HG02678 (cell line): ENCODE measurements around the gene LILRB5.
A peak's percentile ranks its signal among the peaks of the same experiment; 100 is the strongest.
"Not testable (repeated sequence)": the region's sequence is repeated elsewhere in the genome, so short reads cannot be mapped to it uniquely, and the experiment has no call there.

ENCODE experiments used
- ATAC-seq: cut with Tn5 transposase; IDR thresholded peaks from one replicate; pipeline ENCODE4 v1.9.1; 2021; ENCODE audit warnings: mild to moderate bottlenecking, moderate library complexity; ENCODE audit not compliant: unreplicated experiment

Gene LILRB5

DNA sequence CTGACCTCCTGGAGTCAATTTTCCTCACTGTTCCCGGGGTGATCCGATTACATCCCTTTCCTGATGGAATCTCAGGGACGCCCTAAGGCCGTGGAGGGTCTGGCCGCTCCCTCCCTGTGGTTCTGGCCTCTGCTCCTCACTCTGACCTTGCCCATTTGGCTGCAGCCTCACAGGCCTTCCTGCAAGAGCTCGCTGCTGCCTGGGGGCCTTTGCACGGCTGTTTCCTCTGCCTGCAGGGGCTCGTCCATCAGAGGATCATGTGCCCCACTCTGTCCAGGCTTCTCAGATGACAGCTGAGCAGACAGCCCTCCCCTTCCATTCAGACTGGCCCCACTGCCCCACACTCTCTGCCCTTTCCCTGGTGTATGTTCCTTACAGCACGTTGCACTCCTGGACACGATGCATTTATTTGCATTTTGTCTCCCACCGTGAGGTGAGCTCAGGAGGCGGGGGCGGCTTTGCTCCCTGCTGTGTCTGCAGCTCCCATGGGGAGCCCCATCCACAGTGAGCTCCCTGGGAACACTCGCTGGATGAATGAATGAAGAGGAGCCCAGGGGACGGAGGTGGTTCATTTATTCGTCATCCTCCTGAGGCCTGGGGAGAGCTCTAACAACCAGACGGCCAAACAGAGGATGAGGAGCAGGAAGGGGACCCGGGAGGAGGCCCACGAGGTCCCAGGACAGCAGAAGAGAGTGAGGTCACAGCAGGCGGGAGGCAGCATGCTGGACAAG, 39.4 kb downstream of the LILRB5 start:
- ATAC-seq = not testable (repeated sequence)

DNA sequence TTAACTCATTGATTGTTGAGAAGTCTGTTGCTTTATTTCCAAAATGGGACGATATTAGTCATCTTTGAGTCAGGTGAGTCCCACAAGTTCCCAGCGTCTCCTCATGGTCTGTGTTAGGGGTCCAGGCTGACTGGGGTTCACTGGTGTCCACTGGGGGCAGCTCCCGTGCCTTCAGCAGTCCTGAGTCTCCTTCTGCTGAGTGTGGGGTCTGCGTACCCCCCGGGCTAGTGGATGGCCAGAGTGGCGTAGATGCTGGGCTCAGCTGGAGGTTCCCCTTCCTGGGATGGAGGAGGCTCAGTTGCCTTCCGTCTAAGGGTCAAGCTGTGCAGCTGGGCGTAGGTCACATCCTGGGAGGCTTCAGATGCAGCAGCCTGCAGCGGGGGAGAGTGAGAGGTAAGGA, 40.2 kb downstream of the LILRB5 start:
- ATAC-seq = no peak

DNA sequence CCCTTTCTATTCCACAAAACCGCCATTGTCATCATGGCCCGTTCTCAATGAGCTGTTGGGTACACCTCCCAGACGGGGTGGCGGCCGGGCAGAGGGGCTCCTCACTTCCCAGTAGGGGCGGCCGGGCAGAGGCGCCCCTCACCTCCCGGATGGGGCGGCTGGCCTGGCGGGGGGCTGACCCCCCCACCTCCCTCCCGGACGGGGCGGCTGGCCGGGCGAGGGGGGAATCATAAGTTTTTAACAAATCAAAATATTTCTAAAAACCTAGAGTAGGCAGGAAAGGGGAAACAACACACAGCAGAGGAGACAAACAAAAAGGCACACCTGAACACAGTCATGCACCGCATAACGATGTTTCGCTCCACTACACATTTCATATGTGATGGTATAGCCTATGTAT, 42.3 kb downstream of the LILRB5 start:
- not testable (repeated sequence) for ATAC-seq

DNA sequence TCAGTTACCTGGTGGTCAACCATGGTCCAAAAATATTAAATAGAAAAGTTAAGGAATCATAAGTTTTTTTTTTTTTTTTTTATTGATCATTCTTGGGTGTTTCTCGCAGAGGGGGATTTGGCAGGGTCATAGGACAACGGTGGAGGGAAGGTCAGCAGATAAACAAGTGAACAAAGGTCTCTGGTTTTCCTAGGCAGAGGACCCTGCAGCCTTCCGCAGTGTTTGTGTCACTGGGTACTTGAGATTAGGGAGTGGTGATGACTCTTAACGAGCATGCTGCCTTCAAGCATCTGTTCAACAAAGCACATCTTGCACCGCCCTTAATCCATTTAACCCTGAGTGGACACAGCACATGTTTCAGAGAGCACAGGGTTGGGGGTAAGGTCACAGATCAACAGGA, 42.9 kb downstream of the LILRB5 start:
- not testable (repeated sequence) for ATAC-seq

DNA sequence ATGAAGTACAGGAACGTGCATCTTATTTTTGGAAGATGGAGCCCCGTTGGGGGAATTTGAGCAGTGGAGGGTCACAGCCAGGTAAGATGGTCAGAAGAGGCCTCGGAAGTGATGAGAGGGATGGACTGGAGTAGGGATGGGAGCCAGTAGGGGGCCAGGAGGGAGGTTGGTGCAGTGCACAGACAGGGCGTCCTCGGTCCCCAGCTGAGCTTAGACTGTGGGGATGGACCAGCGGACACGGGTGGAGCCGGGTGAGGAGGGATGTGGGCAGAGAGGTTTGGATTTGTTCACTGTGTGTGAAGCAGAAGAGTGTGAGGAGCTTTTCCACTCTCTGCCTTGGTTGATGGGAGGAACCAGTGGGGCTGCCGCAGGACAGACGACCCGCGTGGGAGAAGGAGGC, 45.8 kb downstream of the LILRB5 start:
- no peak for ATAC-seq

DNA sequence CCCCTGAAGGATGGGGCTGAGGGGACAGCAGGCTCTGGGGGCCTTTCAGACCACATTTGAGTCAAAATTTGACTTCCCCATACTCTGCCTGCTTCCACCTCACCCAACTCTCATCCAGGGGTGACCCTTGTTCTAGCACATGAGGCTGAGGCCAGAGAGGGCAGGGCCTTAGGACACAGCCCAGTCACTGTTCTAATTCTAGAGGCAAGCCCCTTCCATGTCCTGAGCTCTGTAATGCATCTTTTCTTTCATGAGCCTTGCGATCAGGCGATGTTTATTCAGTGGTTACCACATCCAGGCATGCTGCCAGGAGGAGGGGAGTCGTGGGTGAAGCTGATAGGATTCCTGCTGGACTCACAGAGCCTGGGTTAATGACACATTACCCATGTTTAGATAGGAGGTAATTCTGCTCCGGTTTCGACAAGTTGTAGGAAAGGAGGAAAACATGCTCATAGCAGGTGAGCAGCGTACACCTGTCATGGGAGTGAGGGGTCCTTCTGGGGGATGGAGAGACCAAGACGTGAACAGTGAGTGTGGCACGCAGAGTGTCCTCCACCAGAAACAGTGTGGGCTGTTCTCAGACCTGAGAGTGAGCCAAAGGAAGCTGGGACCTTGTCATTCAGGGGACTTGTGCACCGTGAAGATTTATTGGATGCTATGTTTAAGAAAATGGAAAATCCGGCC, 47.1 kb downstream of the LILRB5 start:
- no peak for ATAC-seq

DNA sequence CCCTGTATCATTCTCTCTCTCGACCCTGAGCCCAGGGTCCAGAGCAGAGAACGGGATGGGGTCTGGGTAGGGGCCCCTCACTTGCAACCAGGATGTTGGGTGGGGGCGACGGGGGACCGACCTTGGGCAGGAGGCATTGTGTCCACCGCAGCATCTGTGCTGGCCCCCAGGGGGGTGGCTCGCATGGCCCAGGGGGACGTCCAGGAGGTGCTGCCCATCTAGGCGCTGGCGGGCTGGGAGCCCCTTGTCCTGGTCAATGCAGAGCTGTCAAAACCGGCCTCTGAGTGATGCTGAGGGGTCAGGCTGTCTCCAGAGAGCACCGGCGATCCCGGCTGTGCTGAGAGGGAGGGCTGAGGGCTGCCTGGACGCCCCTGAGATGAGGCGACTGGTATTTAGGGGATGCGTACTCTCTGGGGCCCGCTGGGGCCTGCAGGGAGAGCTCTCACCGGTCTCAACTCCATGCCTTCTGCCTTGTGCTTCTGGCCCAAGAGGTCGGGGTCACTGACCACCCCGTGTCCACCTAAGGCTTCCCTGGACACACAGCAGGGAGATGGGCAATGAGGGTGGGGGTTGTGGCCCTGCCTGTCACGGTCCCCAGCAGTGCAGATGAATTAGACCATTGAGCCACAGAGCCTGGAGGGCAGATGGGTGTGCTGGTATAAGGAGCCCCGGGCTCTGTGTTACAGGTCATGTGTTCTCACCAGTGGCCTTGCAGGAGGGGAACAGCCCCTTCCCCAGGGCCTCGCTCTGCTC, 47.8 kb downstream of the LILRB5 start:
- ATAC-seq = no peak

- no peak for ATAC-seq
These were observed 48.4 kb downstream of the LILRB5 start for GRCh38 chr19:54208784-54209057.

- peak; percentile 48 for ATAC-seq
These were observed 48.9 kb downstream of the LILRB5 start for GRCh38 chr19:54207983-54208783.

DNA sequence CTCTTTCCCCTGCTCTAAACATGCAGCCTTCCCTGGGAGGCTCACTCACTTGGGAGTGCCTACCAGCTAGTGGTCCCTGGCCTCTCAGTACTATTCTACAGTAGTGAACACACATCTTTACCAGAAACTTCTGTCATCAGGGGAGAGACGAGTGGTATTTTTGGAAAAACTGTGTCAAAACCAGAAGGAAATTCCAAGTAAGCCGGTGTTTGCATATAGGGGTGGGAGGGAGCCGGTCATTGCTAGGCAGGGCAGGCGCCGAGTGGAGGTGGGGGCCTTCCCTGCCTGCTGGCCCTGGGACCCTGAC, 49.4 kb downstream of the LILRB5 start:
- ATAC-seq = no peak

- ATAC-seq = not testable (repeated sequence)
These were observed 49.9 kb downstream of the LILRB5 start for GRCh38 chr19:54207193-54207592.

- no peak for ATAC-seq
These were observed 50.3 kb downstream of the LILRB5 start for GRCh38 chr19:54206831-54207177.

DNA sequence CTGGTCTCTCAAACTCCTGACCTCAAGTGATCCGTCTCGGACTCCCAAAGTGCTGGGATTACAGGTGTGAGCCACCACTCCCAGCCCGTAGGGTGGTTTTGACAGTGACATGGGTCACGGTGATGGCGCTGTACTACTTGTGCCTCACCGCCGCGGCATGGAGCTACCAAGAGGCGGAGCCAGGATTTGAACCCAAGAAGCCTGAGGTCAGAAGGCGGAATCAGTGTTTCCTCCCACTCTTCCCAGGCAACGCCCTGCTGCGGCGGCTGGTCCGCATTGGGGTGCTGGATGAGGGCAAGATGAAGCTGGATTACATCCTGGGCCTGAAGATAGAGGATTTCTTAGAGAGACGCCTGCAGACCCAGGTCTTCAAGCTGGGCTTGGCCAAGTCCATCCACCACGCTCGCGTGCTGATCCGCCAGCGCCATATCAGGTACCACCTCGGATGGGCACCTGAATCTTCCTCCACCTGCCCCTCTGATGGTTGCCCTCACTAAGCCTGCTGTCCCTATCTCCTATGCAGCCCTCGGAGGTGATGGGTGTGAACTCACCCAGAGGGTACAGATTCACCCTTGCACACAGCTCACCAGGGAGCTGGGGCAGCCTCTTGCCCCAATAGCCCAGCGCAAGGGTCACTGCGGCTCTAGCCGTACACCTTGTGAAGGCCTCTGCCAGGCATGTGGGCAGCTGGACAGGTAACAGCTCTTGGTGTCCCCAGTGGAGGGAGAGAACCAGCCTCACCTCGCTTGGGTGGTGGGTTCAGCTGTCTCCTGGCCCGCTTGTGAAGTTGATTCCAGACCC, 50.8 kb downstream of the LILRB5 start:
- no peak for ATAC-seq

DNA sequence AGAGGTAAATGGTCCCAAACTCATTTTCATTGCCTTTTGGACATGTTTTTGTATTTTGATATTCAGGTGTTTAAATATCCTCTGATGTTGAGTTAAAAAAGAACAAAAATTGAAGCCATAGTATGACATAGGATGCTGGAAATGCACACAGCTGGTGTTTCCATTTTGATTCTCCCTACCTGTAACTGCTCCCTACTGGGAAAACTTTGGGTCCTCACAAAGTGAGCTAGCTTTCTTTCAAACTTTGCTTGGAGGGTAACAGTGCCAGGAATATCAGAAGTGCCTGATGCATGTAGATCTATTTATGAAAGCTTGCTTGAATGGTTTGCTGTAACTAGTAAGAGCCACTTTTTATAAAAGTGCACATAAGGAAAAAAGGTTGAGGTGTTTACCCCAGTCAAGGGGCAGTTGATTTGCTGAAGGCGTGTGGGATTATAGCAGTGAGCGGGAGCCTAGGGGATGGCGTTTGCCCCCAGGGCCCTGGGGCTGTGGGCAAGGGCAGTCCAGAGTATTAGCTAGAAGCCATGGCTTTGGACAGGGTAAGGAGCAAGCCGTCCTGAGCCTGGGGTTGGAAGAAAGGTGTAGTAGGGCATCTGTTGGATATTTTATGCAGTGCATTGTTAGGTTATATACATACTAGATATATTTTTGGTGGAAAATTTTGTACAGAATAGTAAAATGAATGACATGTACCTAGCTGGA, 52.2 kb downstream of the LILRB5 start:
- ATAC-seq = no peak

- ATAC-seq = no peak
These were observed 53.9 kb downstream of the LILRB5 start for GRCh38 chr19:54203151-54203611.

- no peak for ATAC-seq
These were observed 55.1 kb downstream of the LILRB5 start for GRCh38 chr19:54201980-54202379.

DNA sequence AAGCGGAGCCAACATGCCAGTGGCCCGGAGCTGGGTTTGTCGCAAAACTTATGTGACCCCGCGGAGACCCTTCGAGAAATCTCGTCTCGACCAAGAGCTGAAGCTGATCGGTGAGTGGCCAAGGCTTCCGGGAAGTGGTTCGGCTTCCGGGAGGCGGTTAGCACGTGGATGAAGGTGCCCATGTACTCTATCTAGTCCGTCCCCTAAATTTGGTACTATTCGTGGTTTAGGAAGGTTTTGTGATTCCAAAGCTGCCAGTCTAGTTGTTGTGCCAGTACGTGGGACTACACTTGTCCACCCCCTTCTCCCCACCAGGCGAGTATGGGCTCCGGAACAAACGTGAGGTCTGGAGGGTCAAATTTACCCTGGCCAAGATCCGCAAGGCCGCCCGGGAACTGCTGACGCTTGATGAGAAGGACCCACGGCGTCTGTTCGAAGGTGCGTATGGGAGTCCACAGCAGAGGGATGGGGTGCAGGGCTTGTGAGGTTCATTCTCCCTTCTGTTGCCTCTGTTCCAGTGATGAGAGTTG, 55.8 kb downstream of the LILRB5 start:
- no peak for ATAC-seq
